ENCODE data around the gene PTPN4. TPM values are rescaled to one million over a fixed set of nuclear protein-coding genes. Genes with fewer than 3 reads are reported as not detected.

PTPN4 gene
- total RNA-seq, 1 experiment from 2014 or later: 52.4 TPM

DNA sequence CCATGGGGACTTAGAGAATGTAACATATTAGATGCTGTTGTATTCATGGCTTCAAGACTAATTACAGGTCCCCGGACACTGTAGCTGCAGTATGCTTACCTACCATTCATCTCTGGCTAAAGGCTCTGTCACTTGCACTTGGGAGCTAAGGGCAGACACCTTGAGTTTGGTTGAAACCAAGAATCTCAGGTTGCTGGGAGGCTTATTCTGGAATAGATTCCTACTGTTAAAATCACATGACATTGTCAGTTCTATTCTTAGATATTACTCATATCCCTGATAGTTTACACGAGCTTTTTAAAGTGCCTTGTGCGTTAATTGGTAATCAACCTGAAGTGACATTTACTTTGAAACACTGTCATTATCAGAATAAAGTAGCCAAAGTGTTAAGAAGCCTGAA lies 180.2 kb downstream of the PTPN4 start:
- CTCF ChIA-PET: no interaction called here
- intact Hi-C loops (cut with micrococcal nuclease; ENCODE audit: unreplicated experiment): loop anchor here (10.0 kb wide), 1 partner anchor 235 kb away; no protein-coding TSS in a partner anchor
- H3K4me1 Mint-ChIP-seq (ENCODE audit: low read depth, unreplicated experiment): no peaks in the 10 kb centered on the region
- no peak for DNase-seq
- peaks cover 6% of the 10 kb centered on the region for H3K36me3 Mint-ChIP-seq (ENCODE audit: insufficient read depth, unreplicated experiment)
- H3K4me3 Mint-ChIP-seq (ENCODE audit: low read depth, unreplicated experiment): no peak overlapping the region
- H3K9me3 Mint-ChIP-seq (ENCODE audit: low read depth, unreplicated experiment): no peaks in the 10 kb centered on the region
- BruUV-seq (replicated peaks): no TSS peak
- H3K27me3 Mint-ChIP-seq (ENCODE audit: unreplicated experiment): no peaks in the 10 kb centered on the region
- H3K27ac Mint-ChIP-seq (ENCODE audit: unreplicated experiment): no peak overlapping the region
- TF ChIP-seq, protein P1, sequence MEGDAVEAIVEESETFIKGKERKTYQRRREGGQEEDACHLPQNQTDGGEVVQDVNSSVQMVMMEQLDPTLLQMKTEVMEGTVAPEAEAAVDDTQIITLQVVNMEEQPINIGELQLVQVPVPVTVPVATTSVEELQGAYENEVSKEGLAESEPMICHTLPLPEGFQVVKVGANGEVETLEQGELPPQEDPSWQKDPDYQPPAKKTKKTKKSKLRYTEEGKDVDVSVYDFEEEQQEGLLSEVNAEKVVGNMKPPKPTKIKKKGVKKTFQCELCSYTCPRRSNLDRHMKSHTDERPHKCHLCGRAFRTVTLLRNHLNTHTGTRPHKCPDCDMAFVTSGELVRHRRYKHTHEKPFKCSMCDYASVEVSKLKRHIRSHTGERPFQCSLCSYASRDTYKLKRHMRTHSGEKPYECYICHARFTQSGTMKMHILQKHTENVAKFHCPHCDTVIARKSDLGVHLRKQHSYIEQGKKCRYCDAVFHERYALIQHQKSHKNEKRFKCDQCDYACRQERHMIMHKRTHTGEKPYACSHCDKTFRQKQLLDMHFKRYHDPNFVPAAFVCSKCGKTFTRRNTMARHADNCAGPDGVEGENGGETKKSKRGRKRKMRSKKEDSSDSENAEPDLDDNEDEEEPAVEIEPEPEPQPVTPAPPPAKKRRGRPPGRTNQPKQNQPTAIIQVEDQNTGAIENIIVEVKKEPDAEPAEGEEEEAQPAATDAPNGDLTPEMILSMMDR (IDR thresholded peaks at IDR 0.05; ENCODE audit: unreplicated experiment): no peak

DNA sequence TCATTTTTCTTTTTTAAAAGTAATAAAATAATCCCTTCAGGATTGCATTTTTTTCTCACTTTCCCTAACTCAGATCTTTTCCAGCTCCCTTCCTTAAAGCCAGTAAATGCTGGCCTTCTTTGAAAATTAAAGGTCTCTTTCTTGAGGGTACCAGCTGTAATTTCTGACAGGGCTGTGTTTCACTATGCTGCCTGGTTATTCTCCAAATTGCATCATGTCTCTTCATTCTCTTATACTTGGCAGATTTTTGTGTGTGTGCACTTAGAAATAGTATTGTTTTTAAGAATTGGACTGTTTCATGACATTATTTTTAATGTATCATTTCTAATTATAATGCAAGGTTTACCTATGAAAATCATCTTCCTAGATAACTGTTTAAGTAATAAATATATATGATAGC lies 181.1 kb downstream of the PTPN4 start:
- no TSS peak for BruUV-seq (replicated peaks)

DNA sequence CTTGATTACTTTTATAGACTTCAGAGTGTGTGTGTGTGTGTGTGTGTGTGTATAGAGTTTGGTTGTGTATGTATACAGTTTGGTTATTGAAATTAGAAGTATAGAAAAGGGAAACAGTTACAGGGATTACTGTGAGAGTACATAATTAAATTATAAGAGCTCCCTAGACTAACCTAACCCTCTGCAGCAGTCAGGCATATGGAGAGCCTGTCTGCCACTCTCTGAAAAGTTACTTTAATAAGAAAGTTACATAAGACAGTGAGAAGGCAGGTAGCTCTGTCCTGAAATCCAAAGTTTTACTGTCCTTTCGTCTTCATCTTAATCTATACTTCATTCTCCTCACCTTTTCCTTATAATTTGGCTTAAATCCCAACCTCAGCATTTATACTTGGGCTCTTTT lies 181.7 kb downstream of the PTPN4 start:
- no peaks in the 10 kb centered on the region for H3K4me1 Mint-ChIP-seq (ENCODE audit: low read depth, unreplicated experiment)
- TF ChIP-seq, protein P1 (IDR thresholded peaks at IDR 0.05; ENCODE audit: unreplicated experiment): no peak
- H3K27me3 Mint-ChIP-seq (ENCODE audit: unreplicated experiment): no peaks in the 10 kb centered on the region
- DNase-seq: no peak
- intact Hi-C loops (cut with micrococcal nuclease; ENCODE audit: unreplicated experiment): loop anchor here (10.0 kb wide), 1 partner anchor 233 kb away; no protein-coding TSS in a partner anchor
- peaks cover 2% of the 10 kb centered on the region for H3K36me3 Mint-ChIP-seq (ENCODE audit: insufficient read depth, unreplicated experiment)
- CTCF ChIA-PET: no interaction called here
- BruUV-seq (replicated peaks): no TSS peak
- no peak overlapping the region for H3K4me3 Mint-ChIP-seq (ENCODE audit: low read depth, unreplicated experiment)
- no peaks in the 10 kb centered on the region for H3K9me3 Mint-ChIP-seq (ENCODE audit: low read depth, unreplicated experiment)
- H3K27ac Mint-ChIP-seq (ENCODE audit: unreplicated experiment): no peak overlapping the region

More for the DNA sequence above, 181.1 kb downstream of the PTPN4 start:
- H3K36me3 Mint-ChIP-seq (ENCODE audit: insufficient read depth, unreplicated experiment): peaks cover 6% of the 10 kb centered on the region
- H3K9me3 Mint-ChIP-seq (ENCODE audit: low read depth, unreplicated experiment): no peaks in the 10 kb centered on the region
- CTCF ChIA-PET: no interaction called here
- no peak overlapping the region for H3K27ac Mint-ChIP-seq (ENCODE audit: unreplicated experiment)
- H3K27me3 Mint-ChIP-seq (ENCODE audit: unreplicated experiment): no peaks in the 10 kb centered on the region
- H3K4me3 Mint-ChIP-seq (ENCODE audit: low read depth, unreplicated experiment): no peak overlapping the region
- no peaks in the 10 kb centered on the region for H3K4me1 Mint-ChIP-seq (ENCODE audit: low read depth, unreplicated experiment)
- no peak for DNase-seq
- intact Hi-C loops (cut with micrococcal nuclease; ENCODE audit: unreplicated experiment): loop anchor here (10.0 kb wide), 1 partner anchor 234 kb away; no protein-coding TSS in a partner anchor
- TF ChIP-seq, protein P1 (IDR thresholded peaks at IDR 0.05; ENCODE audit: unreplicated experiment): no peak

- Mint-ChIP-seq H3K4me1 (ENCODE audit: low read depth, unreplicated experiment) (no peaks in the 10 kb centered on the region), H3K27ac (ENCODE audit: unreplicated experiment) (no peak overlapping the region), H3K9me3 (ENCODE audit: low read depth, unreplicated experiment) (no peaks in the 10 kb centered on the region), H3K36me3 (ENCODE audit: insufficient read depth, unreplicated experiment) (no peaks in the 10 kb centered on the region), H3K27me3 (ENCODE audit: unreplicated experiment) (no peaks in the 10 kb centered on the region), H3K4me3 (ENCODE audit: low read depth, unreplicated experiment) (no peak overlapping the region)
- BruUV-seq (replicated peaks): no TSS peak
- DNase-seq: no peak
- intact Hi-C loops (cut with micrococcal nuclease; ENCODE audit: unreplicated experiment): loop anchor here (10.0 kb wide), 1 partner anchor 233 kb away; no protein-coding TSS in a partner anchor
- TF ChIP-seq, protein P1 (IDR thresholded peaks at IDR 0.05; ENCODE audit: unreplicated experiment): no peak
- CTCF ChIA-PET: no interaction called here
These were observed 182.3 kb downstream of the PTPN4 start for GRCh38 chr2:119941981-119942513.

Measured in Calu3 (cell line).